ENCODE results near the gene WDFY2.

WDFY2 gene

GRCh38 chr13:51707461-51707860, 123.2 kb downstream of the WDFY2 start:
- DNase-seq (ENCODE audit: low read depth), result no peak

- DNase-seq (ENCODE audit: low read depth), result no peak
Measured at GRCh38 chr13:51713807-51714206, 129.5 kb downstream of the WDFY2 start.

DNA sequence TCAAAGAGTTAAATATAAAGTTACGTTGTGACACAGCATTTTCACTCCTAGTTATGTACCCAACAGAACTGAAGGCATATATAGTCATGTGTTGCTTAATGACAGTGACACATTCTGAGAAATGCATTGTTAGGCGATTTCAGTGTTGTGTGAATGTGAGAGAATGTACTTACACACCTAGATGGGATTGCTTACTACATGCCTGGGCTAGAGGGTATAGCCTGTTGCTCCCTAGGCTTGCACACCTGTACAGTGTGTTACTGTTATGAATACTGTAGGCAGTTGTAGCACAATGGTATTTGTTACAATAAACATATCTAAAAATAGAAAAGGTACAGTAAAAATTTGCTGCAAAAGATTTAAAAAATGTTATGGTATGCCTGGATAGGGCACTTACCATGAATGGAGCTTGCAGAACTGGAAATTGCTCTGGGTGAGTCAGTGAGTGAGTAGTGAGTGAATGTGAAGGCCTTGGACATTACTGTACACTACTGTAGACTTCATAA, 130.5 kb downstream of the WDFY2 start:
- no peak for DNase-seq (ENCODE audit: low read depth)

DNA sequence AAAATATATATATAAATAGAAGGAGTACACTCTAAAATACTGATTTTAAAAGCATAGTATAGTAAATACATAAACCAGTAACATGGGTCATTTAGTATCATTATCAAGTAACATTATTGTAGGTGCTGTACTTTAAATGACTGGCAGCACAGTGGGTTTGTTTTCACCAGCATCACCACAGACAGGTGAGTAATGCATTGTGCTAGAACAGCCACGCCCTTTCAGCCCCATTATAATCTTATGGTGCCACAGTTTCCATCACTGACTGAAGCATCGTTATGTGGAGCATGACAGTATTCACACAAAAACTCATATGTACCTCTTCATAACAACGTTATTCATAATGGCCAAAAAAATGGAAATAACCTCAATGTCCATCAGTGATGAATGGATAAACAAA, 131.4 kb downstream of the WDFY2 start:
- no peak for DNase-seq (ENCODE audit: low read depth)

DNA sequence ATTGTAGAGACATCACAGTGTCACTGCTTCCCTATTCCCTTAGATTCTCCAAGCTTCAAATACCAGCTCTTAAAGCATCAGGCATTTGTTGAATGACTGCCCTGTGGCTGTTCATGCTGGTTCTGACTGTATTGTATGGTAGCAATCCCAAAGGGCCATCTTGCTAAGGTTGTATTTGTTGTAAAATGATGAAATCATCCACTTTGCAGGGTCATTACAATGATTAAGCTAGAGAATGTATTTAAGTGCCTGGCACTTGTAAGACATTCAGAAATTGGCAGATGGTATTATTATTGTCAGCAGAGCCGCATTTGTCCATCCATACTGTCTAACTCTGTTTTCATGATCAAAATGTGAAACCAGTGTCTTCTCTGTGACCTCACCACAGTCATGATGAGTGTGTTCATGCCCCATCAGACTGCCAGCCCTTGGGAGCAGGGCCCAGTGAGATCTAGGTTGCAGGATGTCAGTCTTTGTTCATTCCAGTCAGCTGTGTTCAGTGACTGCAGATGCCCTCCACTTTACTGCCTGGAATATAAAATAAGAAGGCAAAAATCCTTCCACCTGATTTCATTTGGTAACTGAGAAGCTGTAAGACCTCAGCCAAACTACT, 133.6 kb downstream of the WDFY2 start:
- DNase-seq (ENCODE audit: low read depth), result no peak

DNA sequence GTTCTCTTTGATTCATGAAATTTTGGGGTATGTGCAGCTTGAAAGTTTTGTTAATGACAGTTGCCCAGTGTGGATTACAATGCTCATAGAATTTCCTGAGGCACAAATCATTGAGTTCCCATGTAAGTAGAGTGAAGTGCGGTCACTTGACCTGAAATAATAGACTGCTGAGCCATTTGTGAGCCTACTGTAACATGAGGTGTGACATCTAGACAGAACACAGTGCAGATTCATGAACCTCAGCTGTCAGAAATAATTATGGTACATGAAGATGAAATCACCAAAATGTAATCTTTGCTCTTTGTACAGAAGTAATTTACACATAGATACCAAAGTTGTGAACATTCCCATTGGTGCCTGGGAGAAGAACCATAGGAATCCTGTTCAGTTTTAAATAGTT, 135.1 kb downstream of the WDFY2 start:
- no peak for DNase-seq (ENCODE audit: low read depth)

DNA sequence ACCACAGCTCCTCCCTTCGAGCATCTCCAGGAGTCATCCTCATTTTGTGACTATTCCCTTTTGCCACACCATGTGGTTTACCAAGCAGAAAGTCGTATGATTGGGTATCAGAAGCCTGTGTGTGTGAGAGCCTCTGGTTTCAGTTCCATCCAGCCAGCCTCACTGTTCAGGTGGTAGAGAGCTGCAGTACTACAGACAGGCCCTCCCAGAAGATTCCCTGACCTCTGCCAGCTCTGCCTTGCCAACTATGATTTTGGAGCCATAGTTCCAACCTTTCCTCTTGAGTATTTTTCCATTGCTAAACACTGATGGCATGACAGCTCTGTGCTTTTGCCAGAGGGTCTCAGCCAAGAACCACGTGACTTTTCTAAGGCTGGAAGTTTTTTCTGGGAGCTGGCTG, 137.2 kb downstream of the WDFY2 start:
- no peak for DNase-seq (ENCODE audit: low read depth)

GRCh38 chr13:51723529-51723928, 139.3 kb downstream of the WDFY2 start:
- DNase-seq (ENCODE audit: low read depth), result no peak

DNA sequence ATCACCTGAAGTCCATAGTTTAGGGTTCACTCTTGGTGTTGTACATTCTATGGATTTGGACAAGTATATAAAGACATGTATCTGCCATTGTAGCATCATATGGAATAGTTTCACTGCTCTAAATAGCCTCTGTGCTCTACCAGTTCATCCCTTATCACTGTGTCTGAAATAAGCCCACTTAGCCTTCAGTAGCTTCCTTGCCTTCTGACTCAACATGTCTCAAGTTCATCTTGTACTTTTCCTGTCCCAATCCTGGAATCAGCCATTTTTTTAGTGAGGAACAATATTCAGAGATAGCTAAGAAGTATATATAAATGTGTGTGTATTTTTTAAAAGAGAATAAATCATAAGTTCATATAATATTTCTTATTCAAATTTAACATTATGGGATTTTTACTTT, 140.5 kb downstream of the WDFY2 start:
- DNase-seq (ENCODE audit: low read depth), result no peak

DNA sequence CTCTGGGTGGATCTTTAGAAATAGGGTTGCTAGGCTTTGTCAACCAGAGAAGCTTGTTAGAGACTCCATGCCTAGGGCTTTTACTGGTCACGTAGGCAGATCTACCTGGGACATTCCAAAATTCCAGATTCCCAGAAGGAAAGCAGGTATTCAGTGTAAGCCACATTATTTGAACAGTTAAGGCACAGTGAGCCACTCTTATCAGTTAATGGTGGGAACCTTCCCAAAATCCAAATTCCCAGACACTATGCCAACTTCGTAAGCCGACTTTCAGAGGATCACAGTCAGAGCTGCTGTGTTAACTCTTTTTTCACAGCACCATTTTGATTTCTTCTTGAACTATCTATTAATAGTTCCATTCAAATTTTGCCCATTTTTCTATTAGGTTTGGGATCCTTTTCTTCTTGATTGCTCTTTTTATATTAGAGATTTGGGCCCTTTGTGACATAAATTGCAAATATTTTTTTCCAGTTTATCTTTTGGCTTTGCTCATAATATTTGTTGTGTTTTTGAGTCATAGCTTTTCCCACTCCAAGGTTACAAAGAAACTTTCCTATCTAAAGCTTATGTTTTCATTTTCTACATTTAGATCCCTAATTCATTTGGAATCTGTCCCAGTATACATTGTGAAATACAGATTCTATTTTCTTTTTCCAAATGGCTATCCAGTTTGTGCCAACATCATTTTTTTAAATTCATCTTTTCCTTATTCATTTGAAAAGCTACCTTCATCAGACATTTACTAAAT, 142.4 kb downstream of the WDFY2 start:
- DNase-seq (ENCODE audit: low read depth), result no peak

DNA sequence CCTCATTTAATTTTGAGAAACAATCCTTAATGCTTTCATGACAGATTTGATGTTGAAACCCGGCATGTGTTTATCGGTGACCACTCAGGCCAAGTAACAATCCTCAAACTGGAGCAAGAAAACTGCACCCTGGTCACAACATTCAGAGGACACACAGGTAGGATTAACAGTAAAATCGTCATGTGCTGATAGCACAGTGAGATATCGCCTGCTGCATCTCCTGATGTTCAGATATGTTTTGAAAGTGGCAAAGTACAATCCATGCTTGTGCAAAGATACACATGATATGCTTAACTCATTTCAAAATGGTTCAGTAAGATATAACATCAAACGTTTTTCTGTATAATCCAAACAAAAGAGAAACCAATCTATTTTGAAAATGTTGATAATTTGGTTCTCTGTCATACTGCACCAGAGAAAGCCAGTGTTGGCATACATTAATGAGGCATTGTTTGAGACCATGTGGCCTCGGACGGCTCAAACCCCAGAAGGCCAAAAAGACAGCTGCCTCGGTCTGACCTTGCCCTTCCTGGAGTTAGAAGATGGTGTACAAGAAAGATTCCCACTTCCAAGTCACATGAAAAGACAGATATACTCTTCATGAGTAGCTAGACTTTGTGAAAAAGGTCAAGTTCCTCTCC, 143.5 kb downstream of the WDFY2 start:
- DNase-seq (ENCODE audit: low read depth), result no peak

DNA sequence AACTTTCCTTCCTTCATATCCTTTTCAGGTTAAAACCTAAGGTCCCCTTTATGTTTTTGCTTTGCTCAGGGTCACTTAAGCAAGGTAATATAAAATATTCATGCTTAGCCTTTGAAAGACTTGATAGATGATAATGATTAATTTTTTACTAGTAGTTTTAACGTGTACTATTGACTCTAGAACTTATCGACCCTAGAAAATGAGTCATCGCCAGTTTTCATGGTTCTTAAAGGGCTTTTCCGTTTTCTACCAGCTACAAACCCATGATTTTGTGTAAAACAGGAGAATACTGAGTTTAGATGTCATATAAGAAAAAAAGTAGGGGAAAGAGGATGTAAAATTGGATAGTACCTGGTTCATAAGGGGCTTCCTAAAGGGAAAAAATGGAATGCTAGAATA, 144.0 kb downstream of the WDFY2 start:
- DNase-seq (ENCODE audit: low read depth), result no peak

DNA sequence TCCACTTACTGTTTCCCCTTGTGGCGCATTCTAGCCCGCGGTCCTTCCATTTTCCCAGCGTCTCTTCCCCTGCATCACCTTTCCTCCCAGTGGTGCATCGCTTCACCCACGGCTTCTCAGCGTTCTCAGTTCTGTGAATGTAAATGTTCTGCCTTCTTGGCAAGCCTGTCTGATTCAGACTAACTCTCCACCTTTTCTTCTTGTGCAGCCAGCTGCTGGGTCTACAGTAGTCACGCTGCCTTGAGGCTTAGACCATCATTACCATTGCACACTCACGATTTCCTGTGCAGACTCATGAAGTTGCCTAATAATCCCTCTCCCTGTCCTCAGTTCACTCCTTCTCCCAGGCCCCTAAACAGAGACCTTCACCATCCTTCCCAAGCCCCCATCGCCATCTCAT, 144.7 kb downstream of the WDFY2 start:
- DNase-seq (ENCODE audit: low read depth), result no peak

DNA sequence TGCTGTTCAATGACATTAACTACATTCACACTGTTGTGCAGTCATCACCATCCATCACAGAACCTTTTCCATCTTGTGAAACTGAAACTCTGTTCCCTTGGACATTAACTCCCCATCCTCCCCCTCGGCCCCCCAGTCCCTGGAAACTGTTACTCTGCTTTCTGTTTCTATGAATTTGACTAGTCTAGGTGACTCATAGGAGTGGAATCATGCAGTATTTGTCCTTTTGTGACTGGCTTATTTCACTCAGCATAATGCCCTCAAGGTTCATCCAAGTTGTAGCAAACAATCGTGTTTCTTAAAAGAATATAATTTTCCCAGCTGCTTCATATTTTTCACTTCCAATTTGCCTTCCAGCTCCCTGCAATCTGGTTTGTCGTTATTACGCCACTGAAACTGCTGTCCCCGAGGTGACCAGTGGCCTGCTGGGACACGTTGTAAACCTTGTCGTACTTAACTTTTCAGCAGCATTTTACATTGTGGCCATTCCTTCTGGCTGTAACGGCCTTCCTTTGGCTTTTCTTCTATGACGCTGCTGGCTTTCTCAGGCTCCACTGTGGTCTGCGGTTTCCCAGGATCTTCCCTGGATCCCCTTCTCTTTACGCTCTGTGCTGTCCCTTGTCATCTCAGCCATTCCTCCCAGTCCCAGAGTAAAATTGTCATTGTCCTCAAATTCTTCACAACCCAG, 145.7 kb downstream of the WDFY2 start:
- DNase-seq (ENCODE audit: low read depth), result no peak

- no peak for DNase-seq (ENCODE audit: low read depth)
Measured at GRCh38 chr13:51730927-51731326, 146.7 kb downstream of the WDFY2 start.

GRCh38 chr13:51731759-51732158, 147.5 kb downstream of the WDFY2 start:
- DNase-seq (ENCODE audit: low read depth), result no peak

DNA sequence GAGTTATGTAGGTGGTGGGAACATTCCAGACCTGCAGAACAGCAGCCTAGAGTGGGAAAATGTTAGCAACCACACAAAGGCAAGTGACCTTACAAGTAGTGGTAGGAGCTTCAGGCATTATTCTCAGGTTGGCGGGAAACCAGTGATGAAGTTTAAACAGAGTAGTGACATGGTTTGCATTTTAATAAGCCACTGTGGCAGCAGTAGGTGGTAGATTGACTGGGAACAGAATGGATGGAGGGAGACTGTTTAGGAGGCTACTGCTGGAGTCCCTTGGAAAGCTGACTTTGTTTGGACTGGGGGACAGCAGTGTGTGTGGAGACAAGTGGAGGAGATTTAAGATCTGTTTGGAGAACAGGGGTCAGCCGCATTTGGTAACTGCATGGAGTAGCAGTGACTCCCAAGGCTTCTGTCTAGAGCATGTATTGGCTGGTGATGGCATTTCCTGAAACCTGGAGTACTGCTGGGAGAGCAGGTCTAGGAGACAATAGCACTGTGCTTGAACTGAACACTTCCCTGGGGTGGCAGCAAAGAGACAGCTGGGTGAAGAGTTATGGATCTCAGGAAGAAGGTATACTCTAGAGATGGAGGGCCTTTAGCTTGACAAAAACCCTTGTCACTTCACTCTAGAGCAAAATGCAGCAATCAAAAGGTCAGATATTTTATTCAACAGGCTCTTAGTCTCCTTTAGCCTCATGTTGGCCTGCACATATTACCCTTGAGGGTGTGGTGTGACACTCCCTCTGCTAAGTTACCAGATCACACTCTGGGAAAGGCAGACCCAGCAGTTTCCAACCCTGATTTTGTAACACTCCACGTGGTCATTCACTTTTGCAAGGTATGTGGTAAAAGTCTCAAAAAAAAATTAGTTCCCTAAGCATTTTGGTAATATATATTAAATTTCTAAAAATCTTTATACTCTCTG, 149.4 kb downstream of the WDFY2 start:
- DNase-seq (ENCODE audit: low read depth), result no peak

DNA sequence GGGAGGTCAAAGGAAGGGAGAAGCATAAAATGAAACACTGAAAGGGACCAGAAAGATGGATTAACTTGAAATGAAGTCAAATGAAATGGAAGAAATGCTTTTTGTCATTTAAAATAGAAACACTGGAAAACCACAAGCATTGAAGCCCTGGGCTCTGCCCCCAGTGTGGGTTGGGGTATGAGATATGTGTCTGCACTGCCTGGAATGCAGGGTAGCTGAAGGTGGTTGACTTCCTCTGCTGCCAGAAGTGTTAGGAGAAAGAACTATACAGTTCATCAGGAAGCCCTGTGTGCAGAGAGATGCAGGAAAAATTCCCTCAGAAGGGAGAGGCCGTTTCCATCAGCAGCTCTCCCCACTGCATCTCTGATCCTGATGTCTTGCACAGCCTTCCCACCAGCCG, 150.5 kb downstream of the WDFY2 start:
- DNase-seq (ENCODE audit: low read depth), result no peak

DNA sequence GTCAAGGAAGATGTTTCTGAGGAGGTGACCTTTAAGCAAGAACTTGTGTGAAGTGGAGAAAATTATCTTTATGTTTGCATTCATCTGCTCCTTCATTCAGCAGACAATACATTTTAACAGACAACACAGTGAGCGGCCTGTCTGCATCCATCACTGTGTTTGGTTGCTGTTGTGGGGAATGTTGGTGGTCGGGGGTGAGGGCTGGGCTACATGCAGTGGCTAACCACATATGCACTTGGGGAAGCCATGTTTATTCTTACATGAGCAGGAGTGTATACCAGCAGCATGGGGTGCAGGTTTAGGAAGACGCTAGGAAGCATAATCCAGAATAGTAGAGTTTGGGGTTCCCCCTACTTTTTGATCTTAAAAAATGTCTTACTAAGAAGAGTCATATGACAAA, 153.3 kb downstream of the WDFY2 start:
- DNase-seq (ENCODE audit: low read depth), result no peak

GRCh38 chr13:51738226-51738905, 154.1 kb downstream of the WDFY2 start:
- DNase-seq (ENCODE audit: low read depth), result no peak

Measured in stimulated activated CD8-positive, alpha-beta memory T cell treated with anti-CD3 and anti-CD28 coated beads, Interleukin-12 subunit alpha, Interleukin-12 subunit beta, amount 100 ng/mL, for 1 hour (primary cell).